Heart left ventricle (tissue), 16 donors: ENCODE results near the gene HTR6. TPM values are rescaled to one million over a fixed set of nuclear protein-coding genes. Genes with fewer than 3 reads are reported as not detected.
A peak's percentile ranks its signal among the peaks of the same experiment; 100 is the strongest.

Experiments used
- ATAC-seq, 4 donors: fragments of 200-7000 bp; cut with Tn5 transposase; one replicate each; pipeline ENCODE4 v1.9.1; 2020 to 2022; ENCODE audit warnings: moderate library complexity in 4 of 4, mild to moderate bottlenecking in 3 of 4, moderate number of reproducible peaks in 1 of 4
- DNase-seq, 5 donors: peaks; one replicate each; pipeline ENCODE4 v3.0.0-alpha.2; 2020
- H3K27ac ChIP-seq, 12 donors: fragments of 200-600 bp; sonication (generic) in 4 of 12; one replicate each; pipeline versions ENCODE4 v1.5.0 to v1.8.0; 2016 to 2022; ENCODE audit warnings: mild to moderate bottlenecking in 2 of 12
- H3K27me3 ChIP-seq, 9 donors: fragments of 200-600 bp; sonication (generic) in 2 of 9; one replicate each; pipeline versions ENCODE4 v1.5.1 to v1.8.0; 2016 to 2022; ENCODE audit warnings: mild to moderate bottlenecking in 3 of 9
- H3K36me3 ChIP-seq, 9 donors: fragments of 200-600 bp; sonication (generic) in 2 of 9; one replicate each; pipeline versions ENCODE4 v1.5.0 to v1.8.0; 2018 to 2022; ENCODE audit warnings: mild to moderate bottlenecking in 2 of 9
- H3K4me1 ChIP-seq, 12 donors: fragments of 200-600 bp; sonication (generic) in 4 of 12; one replicate each; pipeline versions ENCODE4 v1.5.0 to v1.8.0; 2016 to 2022; ENCODE audit warnings: mild to moderate bottlenecking in 3 of 12
- H3K4me3 ChIP-seq, 12 donors: fragments of 200-600 bp; sonication (generic) in 4 of 12; one replicate each; pipeline versions ENCODE4 v1.5.0 to v1.8.0; 2017 to 2022; ENCODE audit warnings: mild to moderate bottlenecking in 9 of 12, moderate library complexity in 4 of 12
- H3K9me3 ChIP-seq, 12 donors: fragments of 200-600 bp; sonication (generic) in 4 of 12; one replicate each; pipeline versions ENCODE4 v1.5.0 to v1.8.0; 2016 to 2022; ENCODE audit warnings: mild to moderate bottlenecking in 1 of 12
- CTCF ChIP-seq, 12 donors: fragments of 200-600 bp; sonication (generic) in 4 of 12; IDR thresholded peaks; one replicate each; pipeline versions ENCODE4 v1.5.0 to v1.8.0; 2018 to 2022; ENCODE audit warnings: antibody characterized with exemption in 12 of 12, mild to moderate bottlenecking in 5 of 12
- POLR2A ChIP-seq, 2 donors: fragments of 450-650 bp; IDR thresholded peaks; one replicate each; pipeline ENCODE4 v1.6.1; 2017; ENCODE audit warnings: antibody characterized with exemption in 2 of 2, mild to moderate bottlenecking in 2 of 2, moderate library complexity in 2 of 2
- WGBS, 4 donors: extraction: QIAGEN DNeasy Blood & Tissue Kit in 2 of 4; methylation state at CpG; one replicate each; pipeline versions ENCODE4 v1.1.5 to v1.1.7; 2013 to 2018; 5-methylcytosine and 5-hydroxymethylcytosine counted together
- intact Hi-C, 10 donors: fragments of 100-400 bp; cut with DNase I; formaldehyde crosslinking; loops; one replicate each; pipeline versions ENCODE4 v1.11.1 to v1.14.2; 2022
- polyA plus RNA-seq, 2 donors: library from polyadenylated mRNA; stranded (reverse); fragments of 200-250 nt; gene quantifications; one replicate each; pipeline ENCODE4 v1.2.3, GENCODE V29; 2013
- total RNA-seq, 9 donors: library from RNA; depleted of rRNA in 2 of 9; stranded (reverse); fragments of >200 nt in 2 of 9; fragmentation: NEBNext Ultra II Directional in 3 of 9; extraction: Animal tissue kit (Norgen Biotek cat#: 25700) in 3 of 9; gene quantifications; one replicate each; pipeline versions ENCODE4 v1.1.0 to v1.2.4, GENCODE V29; 2016 to 2023
- donor health status: ischemic (EF 13 %, LVEDD 7.1; RV severe dilation, severe dysfunction).
- donor health status: healthy with polysubstance abuse.
- donor health status: DM: no; HTN: yes; CAD: no.
- donor health status: DM: no; HTN: no; CAD: no.
- donor health status: ischemic (EF 25% LVEDD 6.9; RV normal size, moderate dysfunction).
- donor health status: ischemic (EF 25% LVEDD 5.7; RV mildly dilated, moderate dysfunction).
- donor health status: healthy.
- donor health status: DM: yes; HTN: yes; CAD: no.
- donor health status: ischemic (EF 35%, LVEDD 5.7; RV mildly dilated, moderate dysfunction).
- donor health status: nonischemic (EF 11% LVEDD 7.7; RV severe dilation, severe dysfunction).
- donor health status: DM: yes; HTN: yes; CAD: no.
- donor health status: PGD.
- donor health status: ischemic (EF 29% LVEDD 5.4; RV normal size, mild dysfunction).
- donor health status: nonischemic (EF 23%, LVEDD 6.1; RV moderate dilation, normal function).

Gene HTR6
- total and polyA plus RNA-seq, 11 donors = not detected

- DNase-seq = no peak
- ATAC-seq = no peak
- no peak overlapping the region for H3K27ac ChIP-seq
- H3K36me3 ChIP-seq = no peaks in the 10 kb centered on the region
- no peak for TF ChIP-seq POLR2A (IDR thresholded peaks at IDR 0.05)
- TF ChIP-seq CTCF (IDR thresholded peaks at IDR 0.05) = no peak
- peaks cover 0 to 22% (median 5%) of the 10 kb centered on the region in 12 donors for H3K4me1 ChIP-seq
- no peaks in the 10 kb centered on the region for H3K9me3 ChIP-seq
- peaks cover 0 to 13% (median 0%) of the 10 kb centered on the region in 9 donors for H3K27me3 ChIP-seq
- intact Hi-C loops = loop anchor here in 7 of 10 donors (5.0 to 10.0 kb wide), 8 partner anchors 33 to 155 kb away; partner anchors contain the start of gene CAPZB (in 2 of the 7)
- 94 to 98% (median 95%) methylated on average over 3 of the region's 3 CpGs for WGBS, 4 donors
- no peak overlapping the region for H3K4me3 ChIP-seq
Observed at GRCh38 chr1:19639999-19640362, 24.7 kb upstream of the HTR6 start.

GRCh38 chr1:19640363-19641316 is 24.0 kb upstream of the HTR6 start:
- H3K36me3 ChIP-seq = no peaks in the 10 kb centered on the region
- peaks cover 0 to 22% (median 8%) of the 10 kb centered on the region in 12 donors for H3K4me1 ChIP-seq
- no peak for DNase-seq
- no peak overlapping the region for H3K4me3 ChIP-seq
- H3K9me3 ChIP-seq = no peaks in the 10 kb centered on the region
- H3K27ac ChIP-seq = no peak overlapping the region
- H3K27me3 ChIP-seq = peaks cover 0 to 19% (median 0%) of the 10 kb centered on the region in 9 donors
- TF ChIP-seq CTCF (IDR thresholded peaks at IDR 0.05) (no peak), POLR2A (IDR thresholded peaks at IDR 0.05) (no peak)
- intact Hi-C loops = loop anchor here in 7 of 10 donors (5.0 to 10.0 kb wide), 8 partner anchors 33 to 156 kb away; partner anchors contain the start of gene CAPZB (in 2 of the 7)
- 40 to 52% (median 45%) methylated on average over 10 to 14 of the region's 14 CpGs for WGBS, 4 donors
- no peak for ATAC-seq

GRCh38 chr1:19643121-19643520 is 21.6 kb upstream of the HTR6 start:
- H3K4me3 ChIP-seq = peak overlapping the region in 11 of 12 donors; percentile 53 to 94 (median 72)
- no peaks in the 10 kb centered on the region for H3K9me3 ChIP-seq
- H3K4me1 ChIP-seq = peaks cover under 1 to 47% (median 25%) of the 10 kb centered on the region in 12 donors
- intact Hi-C loops = loop anchor here in 7 of 10 donors (5.0 to 10.0 kb wide), 8 partner anchors 36 to 158 kb away; partner anchors contain the start of gene CAPZB (in 2 of the 7)
- peaks cover 0 to 29% (median 0%) of the 10 kb centered on the region in 9 donors for H3K27me3 ChIP-seq
- no peaks in the 10 kb centered on the region for H3K36me3 ChIP-seq
- WGBS, 4 donors = 52 to 58% (median 55%) methylated on average over 7 of the region's 7 CpGs
- TF ChIP-seq POLR2A (IDR thresholded peaks at IDR 0.05) = no peak
- TF ChIP-seq CTCF (IDR thresholded peaks at IDR 0.05) = no peak
- ATAC-seq = no peak
- peak overlapping the region in 11 of 12 donors; percentile 47 to 96 (median 90) for H3K27ac ChIP-seq
- no peak for DNase-seq
